K562 (cell line): Measurements from ENCODE around the gene RNF224. TPM values are rescaled to one million over a fixed set of nuclear protein-coding genes. Genes with fewer than 3 reads are reported as not detected.

ENCODE experiments used
- ATAC-seq: fragments of 200-7000 bp; cut with Tn5 transposase; 3 replicates; pipeline ENCODE4 v1.9.1; 2020; ENCODE audit warnings: moderate library complexity
- BruUV-seq: library from RNA; stranded (reverse); fragments of 400-500 nt; replicated peaks from 2 replicates; lab custom pipeline; 2021; lab: Mats Ljungman, UMichigan
- CTCF ChIA-PET: fragments of 300-600 bp; formaldehyde crosslinking; extraction: SDS; loops from one replicate; lab custom pipeline; 2021; ENCODE audit warnings: low intra/inter-chr PET ratio; lab: Yijun Ruan, JAX
- POLR2A ChIA-PET: fragments of 300-600, 350-650 bp; sonication (Branson Sonifier 250); formaldehyde crosslinking; extraction: SDS; loops from one replicate; lab custom pipeline; 2021; ENCODE audit warnings: antibody characterized with exemption, inconsistent platforms; lab: Yijun Ruan, JAX
- DNase-seq, 4 experiments: peaks; one replicate each; pipeline versions ENCODE4 v3.0.0 to v3.0.0-alpha.2; 2011 to 2018; ENCODE audit warnings: low spot score in 3 of 4, mixed read lengths in 3 of 4; ENCODE audit errors: extremely low read depth in 1 of 4
- FAIRE-seq: peaks from 2 replicates; lab custom pipeline; 2011; peaks lifted over from hg19 to GRCh38; lab: Jason Lieb, UNC
- H2AFZ ChIP-seq: 2 replicates; pipeline ENCODE4 v1.6.0; 2011; ENCODE audit warnings: low read depth, low read length, control low read depth, inconsistent platforms
- H3K27ac ChIP-seq: fragments of 200-600 bp; 3 replicates; pipeline ENCODE4 v1.8.0; 2011; ENCODE audit warnings: low read depth, mild to moderate bottlenecking, control low read depth, inconsistent platforms, low read length, moderate library complexity, mixed read lengths; ENCODE audit errors: extremely low read depth
- H3K27me3 ChIP-seq, 2 experiments: fragments of 300-600 bp in 1 of 2; 2 replicates in 1 of 2; 3 replicates in 1 of 2; pipeline versions ENCODE4 v1.6.0 to v1.8.0; 2011; ENCODE audit warnings: inconsistent platforms in 2 of 2, low read length in 2 of 2, mild to moderate bottlenecking in 1 of 2, mixed read lengths in 1 of 2, moderate library complexity in 1 of 2; ENCODE audit not compliant: control insufficient read depth in 2 of 2, insufficient read depth in 2 of 2
- H3K36me3 ChIP-seq: fragments of 300-600 bp; 3 replicates; pipeline ENCODE4 v1.8.0; 2011; ENCODE audit warnings: mild to moderate bottlenecking, low read length, inconsistent platforms; ENCODE audit not compliant: control insufficient read depth, insufficient read depth
- H3K4me1 ChIP-seq, 2 experiments: fragments of 200-600 bp in 1 of 2; replicated peaks in 1 of 2; 2 replicates in 1 of 2; 3 replicates in 1 of 2; pipeline versions ENCODE4 v1.5.1 to v1.8.0; 2011; ENCODE audit warnings: inconsistent platforms in 2 of 2, low read length in 2 of 2, mild to moderate bottlenecking in 1 of 2, mixed read lengths in 1 of 2, moderate library complexity in 1 of 2; ENCODE audit not compliant: control insufficient read depth in 2 of 2, insufficient read depth in 2 of 2
- H3K4me2 ChIP-seq: 2 replicates; pipeline ENCODE4 v1.6.1; 2011; ENCODE audit warnings: low read length, control low read depth, inconsistent platforms, mixed read lengths; ENCODE audit not compliant: insufficient read depth
- H3K4me3 ChIP-seq: fragments of 200-600 bp; sonication (generic), shearing (Covaris generic); 2 replicates; pipeline ENCODE4 v1.5.1; 2016; ENCODE audit warnings: control low read depth, inconsistent platforms
- H3K79me2 ChIP-seq: fragments of 200-600 bp; 3 replicates; pipeline ENCODE4 v1.8.0; 2011; ENCODE audit warnings: low read length, inconsistent platforms; ENCODE audit not compliant: control insufficient read depth, insufficient read depth
- H3K9ac ChIP-seq, 2 experiments: 2 replicates each; pipeline versions ENCODE4 v1.6.0 to v1.6.1; 2011; ENCODE audit warnings: low read depth in 2 of 2, low read length in 2 of 2, control low read depth in 1 of 2, inconsistent platforms in 1 of 2, mild to moderate bottlenecking in 1 of 2, mixed read lengths in 1 of 2; ENCODE audit not compliant: insufficient read depth in 1 of 2
- H3K9me1 ChIP-seq: one replicate; pipeline ENCODE4 v1.6.0; 2011; ENCODE audit warnings: inconsistent platforms, mild to moderate bottlenecking, low read length, moderate library complexity; ENCODE audit not compliant: control insufficient read depth, insufficient read depth
- H3K9me3 ChIP-seq: replicated peaks from 2 replicates; pipeline ENCODE4 v1.5.1; 2011; ENCODE audit warnings: low read depth, low read length, inconsistent platforms; ENCODE audit not compliant: control insufficient read depth, insufficient read depth
- H4K20me1 ChIP-seq: replicated peaks from 2 replicates; pipeline ENCODE4 v1.6.1; 2011; ENCODE audit warnings: low read length, inconsistent platforms, mixed read lengths; ENCODE audit not compliant: control insufficient read depth, insufficient read depth
- ATF6 ChIP-seq: sonication (generic); formaldehyde crosslinking; IDR thresholded peaks from 2 replicates; pipeline ENCODE4 v1.4.0; 2020; ENCODE audit warnings: mild to moderate bottlenecking, missing genetic modification reagents
- HNRNPUL1 ChIP-seq: fragments of 200-400 bp; formaldehyde crosslinking; IDR thresholded peaks from 2 replicates; pipeline ENCODE4 v1.6.1; 2017; ENCODE audit warnings: low read length
- L3MBTL2 ChIP-seq: fragments of 450-650 bp; IDR thresholded peaks from 2 replicates; pipeline ENCODE4 v1.6.1; 2016; ENCODE audit warnings: mild to moderate bottlenecking, moderate library complexity
- MTA3 ChIP-seq: fragments of 450-650 bp; formaldehyde crosslinking; IDR thresholded peaks from 2 replicates; pipeline ENCODE4 v1.6.1; 2017; ENCODE audit warnings: mild to moderate bottlenecking, borderline replicate concordance
- SP1 ChIP-seq: sonication (generic); formaldehyde crosslinking; IDR thresholded peaks from 2 replicates; pipeline ENCODE4 v1.8.1; 2022; ENCODE audit warnings: mild to moderate bottlenecking, missing genetic modification reagents
- TAF9B ChIP-seq: fragments of 450-650 bp; IDR thresholded peaks from 2 replicates; pipeline ENCODE4 v1.6.1; 2018; ENCODE audit warnings: mild to moderate bottlenecking; ENCODE audit not compliant: partially characterized antibody
- U2AF2 ChIP-seq: fragments of 200-400 bp; formaldehyde crosslinking; optimal IDR thresholded peaks from 2 replicates; pipeline ENCODE3; 2017; ENCODE audit warnings: low read depth, mild to moderate bottlenecking, low read length
- WGBS: fragments of 100-300 bp; shearing (Covaris generic); methylation state at CpG from one replicate; pipeline ENCODE4 v1.1.6; 2016; ENCODE audit warnings: low coverage, mixed read lengths; ENCODE audit not compliant: insufficient coverage; ENCODE audit errors: missing lambda C conversion rate; 5-methylcytosine and 5-hydroxymethylcytosine counted together
- in situ Hi-C: fragments of 300-500 bp; cut with MboI; formaldehyde crosslinking; loops from 4 replicates; pipeline ENCODE4 v1.15.0; 2018; ENCODE audit warnings: inconsistent platforms, mixed read lengths
- intact Hi-C: fragments of 100-400 bp; cut with micrococcal nuclease; formaldehyde crosslinking; loops from 2 replicates; pipeline ENCODE4 v1.14.2; 2022
- polyA plus RNA-seq, 8 experiments: library from polyadenylated mRNA; depleted of rRNA in 4 of 8; stranded (reverse) in 5 of 8; unstranded in 3 of 8; fragments of >200 nt; fragmentation: Nextera tagmentation in 2 of 8; fragmentation: Illumina TruSeq in 1 of 8; extraction: Ambion mirVana in 2 of 8; extraction: Trizol in 1 of 8; gene quantifications; 2 replicates each; pipeline versions ENCODE4 v1.2.1 to v1.2.3, GENCODE V29; 2011 to 2014; ENCODE audit warnings: inconsistent platforms in 1 of 8, missing spikeins in 1 of 8
- total RNA-seq, 7 experiments: library from RNA; depleted of rRNA in 6 of 7; stranded (reverse); fragments of >200 nt in 6 of 7; fragmentation: Illumina TruSeq in 2 of 7; extraction: Trizol in 2 of 7; gene quantifications; 2 replicates each; pipeline versions ENCODE4 v1.2.1 to v1.2.3, GENCODE V29; 2011 to 2021; ENCODE audit warnings: low replicate concordance in 1 of 7
- TF ChIP-seq, protein P1 (sequence below), 2 experiments: fragments of 250-450 bp in 1 of 2; fragments of 450-650 bp in 1 of 2; sonication (Bioruptor Pico) in 1 of 2; IDR thresholded peaks; 2 replicates each; pipeline versions ENCODE4 v1.6.1 to v1.8.0; 2016 to 2021; ENCODE audit warnings: mild to moderate bottlenecking in 2 of 2, moderate library complexity in 2 of 2, missing compliant biosample characterization in 1 of 2, missing genetic modification characterization in 1 of 2

The RNF224 gene
- total and polyA plus RNA-seq, 9 of the 15 experiments (the other 6 are each of a cell fraction or from before 2014, with no cell fraction given), result not detected

DNA sequence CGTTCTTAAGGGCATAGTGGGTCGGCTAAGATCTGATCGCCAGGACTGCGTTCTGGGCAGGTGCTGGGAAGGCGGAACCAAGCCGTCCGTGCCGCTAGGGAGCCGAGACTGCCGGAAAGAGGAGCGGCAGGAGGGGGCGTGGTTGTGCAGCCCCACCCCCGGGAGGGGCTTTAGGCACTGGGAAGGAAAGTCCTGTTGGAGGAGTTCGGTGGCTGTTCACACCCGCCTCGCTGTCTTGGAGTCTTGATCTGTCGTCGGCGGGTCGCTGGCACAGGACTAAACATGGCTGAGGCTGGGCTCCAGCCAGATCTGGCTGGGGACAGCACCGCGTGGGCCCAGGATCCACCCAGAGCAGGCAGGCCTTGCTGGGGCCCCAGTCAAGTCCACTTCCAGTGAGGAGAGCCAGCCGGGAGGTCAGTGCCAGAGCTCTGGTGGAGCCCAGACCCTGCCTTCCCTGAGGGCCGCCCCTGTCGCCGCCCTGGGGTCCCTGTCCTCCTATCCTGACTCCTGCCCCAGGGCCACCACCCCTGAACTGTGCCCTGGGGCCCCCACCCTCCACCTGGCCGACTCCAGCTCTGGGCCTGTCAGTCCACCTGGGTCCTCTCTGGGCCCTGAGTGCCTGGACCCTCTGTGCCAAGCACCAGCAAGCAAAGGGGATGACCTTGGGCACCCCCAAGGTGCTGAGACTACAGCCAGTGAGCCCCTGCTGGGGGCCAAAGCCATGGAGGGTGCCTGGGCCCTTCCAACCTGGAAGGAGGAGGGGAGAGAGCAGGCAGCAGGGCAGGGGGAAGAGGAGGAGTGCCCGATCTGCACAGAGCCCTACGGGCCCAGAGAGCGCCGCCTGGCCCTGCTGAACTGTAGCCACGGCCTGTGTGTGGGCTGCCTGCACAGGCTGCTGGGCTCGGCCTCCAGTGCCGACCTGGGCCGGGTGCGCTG lies 9.8 kb upstream of the RNF224 start:
- peak overlapping the region; percentile 82 for H3K4me2 ChIP-seq
- FAIRE-seq (peak; percentile 98), DNase-seq (peak; percentile 84 to 92 (median 88)), ATAC-seq (peak; percentile 88)
- H3K9ac ChIP-seq, result peak overlapping the region; percentile 76 to 92
- peaks cover 35% of the 10 kb centered on the region; the same call in 2 of the 3 replicates for H3K36me3 ChIP-seq
- peak overlapping the region; percentile 72 for H3K27ac ChIP-seq
- peaks cover 28 to 88% of the 10 kb centered on the region in 2 experiments for H3K4me1 ChIP-seq
- no peaks in the 10 kb centered on the region for H3K9me1 ChIP-seq
- no peaks in the 10 kb centered on the region for H4K20me1 ChIP-seq
- H3K9me3 ChIP-seq, result no peaks in the 10 kb centered on the region
- peak overlapping the region; percentile 35; the same call in 1 of the 2 replicates for H2AFZ ChIP-seq
- BruUV-seq, result TSS peak; percentile 37
- ChIA-PET CTCF (no interaction called here), POLR2A (interaction anchor here (0.5 to 2.1 kb wide), 9 partner anchors 8 to 90 kb away, joined by 3 to 13 read pairs (median 4); no protein-coding TSS in a partner anchor)
- 15% methylated on average over 30 of the region's 36 CpGs for WGBS
- intact Hi-C loops (loop anchor here (2.0 kb wide), 1 partner anchor 17 kb away; the partner anchor contains the start of gene TPRN), in situ Hi-C loops (no loop called here)
- peaks cover 18% of the 10 kb centered on the region; the same call in 2 of the 3 replicates for H3K79me2 ChIP-seq
- peak overlapping the region; percentile 40 for H3K4me3 ChIP-seq
- H3K27me3 ChIP-seq, result no peaks in the 10 kb centered on the region
- TF ChIP-seq ATF6 (CRISPR knock-in tag), result peak; percentile 75; the same call in 1 of the 2 replicates
- TF ChIP-seq MTA3, result peak; percentile 55; the same call in 1 of the 2 replicates
- peak; percentile 16 for TF ChIP-seq TAF9B
- peak; percentile 70; the same call in 1 of the 2 replicates for TF ChIP-seq L3MBTL2
- TF ChIP-seq HNRNPUL1, result no peak
- TF ChIP-seq, protein P1, sequence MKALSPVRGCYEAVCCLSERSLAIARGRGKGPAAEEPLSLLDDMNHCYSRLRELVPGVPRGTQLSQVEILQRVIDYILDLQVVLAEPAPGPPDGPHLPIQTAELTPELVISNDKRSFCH (CRISPR knock-in tag; IDR thresholded peaks at IDR 0.05), result no peak
- TF ChIP-seq, protein P1 (tag; IDR thresholded peaks at IDR 0.05), result 0 out of 2 replicates have a peak, but pooled peaks have one; percentile 21
- TF ChIP-seq SP1 (CRISPR knock-in tag), result peak; percentile 69
- no peak for TF ChIP-seq U2AF2
